EL (cell line): ENCODE results near the gene GADD45A.

Experiments used
- DNase-seq: peaks from one replicate; pipeline ENCODE4 v3.0.0-alpha.2; 2016

The GADD45A gene

GRCh38 chr1:67690018-67690363 is 5.0 kb downstream of the GADD45A start:
- no peak for DNase-seq

GRCh38 chr1:67690411-67690810 is 5.4 kb downstream of the GADD45A start:
- DNase-seq = no peak

GRCh38 chr1:67691712-67692111 is 6.7 kb downstream of the GADD45A start:
- no peak for DNase-seq

- DNase-seq = no peak
Observed at GRCh38 chr1:67695963-67696362, 11.0 kb downstream of the GADD45A start.

- no peak for DNase-seq
Observed at GRCh38 chr1:67696708-67697107, 11.7 kb downstream of the GADD45A start.

- DNase-seq = no peak
Observed at GRCh38 chr1:67700220-67700619, 15.2 kb downstream of the GADD45A start.

GRCh38 chr1:67700692-67701410 is 15.8 kb downstream of the GADD45A start:
- DNase-seq = peak; percentile 50

- DNase-seq = no peak
Observed at GRCh38 chr1:67701876-67702275, 16.9 kb downstream of the GADD45A start.

GRCh38 chr1:67704351-67704750 is 19.4 kb downstream of the GADD45A start:
- no peak for DNase-seq

- DNase-seq = no peak
Observed at GRCh38 chr1:67705735-67706453, 20.9 kb downstream of the GADD45A start.

- no peak for DNase-seq
Observed at GRCh38 chr1:67708606-67709005, 23.6 kb downstream of the GADD45A start.

GRCh38 chr1:67710417-67710816 is 25.4 kb downstream of the GADD45A start:
- peak; percentile 69 for DNase-seq

- no peak for DNase-seq
Observed at GRCh38 chr1:67711158-67711854, 26.3 kb downstream of the GADD45A start.

GRCh38 chr1:67711855-67712212 is 26.8 kb downstream of the GADD45A start:
- no peak for DNase-seq

GRCh38 chr1:67713057-67713846 is 28.3 kb downstream of the GADD45A start:
- DNase-seq = peak; percentile 91

- DNase-seq = no peak
Observed at GRCh38 chr1:67715819-67716218, 30.8 kb downstream of the GADD45A start.

GRCh38 chr1:67716800-67717199 is 31.8 kb downstream of the GADD45A start:
- peak; percentile 53 for DNase-seq

- DNase-seq = peak; percentile 67
Observed at GRCh38 chr1:67717876-67718275, 32.9 kb downstream of the GADD45A start.

GRCh38 chr1:67719329-67720196 is 34.6 kb downstream of the GADD45A start:
- no peak for DNase-seq

- DNase-seq = no peak
Observed at GRCh38 chr1:67721112-67721511, 36.1 kb downstream of the GADD45A start.

GRCh38 chr1:67721650-67722291 is 36.8 kb downstream of the GADD45A start:
- DNase-seq = no peak
